HUDEP-2 (cell line): ENCODE measurements around the gene RBBP8NL.
"Not testable (repeated sequence)": the region's sequence is repeated elsewhere in the genome, so short reads cannot be mapped to it uniquely, and the experiment has no call there.

ENCODE experiments used
- DNase-seq, 76 experiments: peaks; one replicate each; lab custom pipeline; 2025; ENCODE audit not compliant: unreplicated experiment in 76 of 76; lab: John Stamatoyannopoulos, UW

RBBP8NL gene

GRCh38 chr20:62378215-62378614, 49.1 kb downstream of the RBBP8NL start:
- DNase-seq: no peak

- peak in 24 of 76 experiments; percentile 11 to 62 (median 33) for DNase-seq
These were observed 49.6 kb downstream of the RBBP8NL start for GRCh38 chr20:62377615-62378178.

- DNase-seq: no peak
These were observed 50.3 kb downstream of the RBBP8NL start for GRCh38 chr20:62377064-62377461.

DNA sequence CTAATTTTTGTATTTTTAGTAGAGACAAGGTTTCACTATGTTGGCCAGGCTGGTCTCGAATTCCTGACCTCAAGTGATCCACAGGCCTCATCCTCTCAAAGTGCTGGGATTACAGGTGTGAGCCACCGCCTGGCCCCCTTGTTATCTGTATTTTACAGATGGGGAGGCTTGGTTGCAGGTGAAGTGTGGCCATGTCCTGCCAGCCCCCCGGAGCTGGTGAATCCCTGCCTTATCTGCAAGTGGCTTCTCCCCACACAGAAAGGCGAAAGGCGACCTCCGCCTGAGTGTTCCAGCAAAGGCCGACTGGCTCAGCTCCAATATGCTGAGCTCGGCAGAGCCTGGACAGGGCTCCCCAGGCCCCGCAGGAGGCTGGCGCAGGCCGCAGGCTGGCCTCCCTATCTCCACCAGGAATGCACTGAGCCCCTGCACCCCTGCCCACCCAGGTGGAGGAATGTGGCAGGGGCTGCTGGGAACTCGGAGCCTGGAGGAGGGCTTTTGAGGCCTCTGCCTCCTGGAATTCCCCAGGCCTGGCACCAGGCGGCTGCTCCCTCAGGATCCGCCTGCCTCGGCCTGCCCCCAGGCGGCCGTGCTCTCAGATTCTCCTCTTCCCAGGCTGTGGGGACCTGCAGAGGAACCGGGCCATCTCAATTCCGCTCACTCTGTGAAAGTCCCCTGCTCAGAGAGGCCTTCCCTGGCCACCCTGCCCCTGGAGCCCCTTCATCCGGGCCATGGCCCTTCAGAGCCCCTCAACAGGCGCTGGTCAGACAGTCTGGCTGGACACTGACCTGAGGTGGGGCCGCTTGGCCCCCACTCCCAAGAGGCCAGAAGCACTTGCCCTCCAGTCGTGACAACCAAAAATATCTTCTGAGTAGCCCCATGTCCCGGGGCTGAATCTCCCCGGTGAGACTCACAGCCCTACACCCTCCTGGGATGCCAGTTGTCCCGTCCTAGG, 51.0 kb downstream of the RBBP8NL start:
- DNase-seq: no peak

DNA sequence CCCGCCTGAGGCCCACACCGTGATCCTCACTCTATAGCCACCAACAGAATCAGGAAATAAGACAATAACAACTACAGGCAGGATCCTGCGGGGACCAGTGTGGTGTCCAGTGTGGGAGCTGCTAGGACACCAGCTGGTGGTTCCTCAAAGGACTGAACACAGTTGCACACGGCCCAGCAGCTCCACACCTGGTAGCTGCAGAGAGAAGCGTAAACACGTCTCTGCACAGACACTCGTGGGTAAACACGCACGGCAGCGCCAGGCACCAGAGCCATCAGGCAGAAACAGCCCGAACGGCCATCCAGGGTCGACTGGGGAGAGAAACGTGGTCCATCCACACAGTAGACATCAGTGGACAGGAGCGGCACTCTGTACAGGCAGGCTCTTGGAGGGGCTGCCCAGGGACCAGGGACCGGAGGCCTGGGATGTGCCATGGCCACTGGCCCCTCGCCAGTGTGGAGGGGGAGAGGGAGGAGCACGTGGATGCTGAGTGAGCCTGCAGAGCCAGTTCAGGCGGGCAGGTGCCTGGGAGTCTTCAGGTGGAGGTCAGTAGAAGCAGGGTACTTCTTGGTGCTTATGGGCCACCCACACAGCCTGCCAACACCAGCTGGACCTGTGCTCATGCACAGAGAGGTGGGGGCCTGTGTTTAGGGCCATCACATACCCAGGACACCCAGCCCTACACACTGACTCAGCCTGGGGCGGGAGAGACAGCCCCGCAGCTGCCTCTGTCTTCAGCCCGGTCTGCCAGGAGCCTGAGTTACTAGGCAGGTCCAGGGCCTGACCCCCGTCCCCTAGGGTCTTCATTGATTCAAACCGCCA, 52.8 kb downstream of the RBBP8NL start:
- DNase-seq: no peak

- not testable (repeated sequence) for DNase-seq
These were observed 53.6 kb downstream of the RBBP8NL start for GRCh38 chr20:62373631-62374179.

DNA sequence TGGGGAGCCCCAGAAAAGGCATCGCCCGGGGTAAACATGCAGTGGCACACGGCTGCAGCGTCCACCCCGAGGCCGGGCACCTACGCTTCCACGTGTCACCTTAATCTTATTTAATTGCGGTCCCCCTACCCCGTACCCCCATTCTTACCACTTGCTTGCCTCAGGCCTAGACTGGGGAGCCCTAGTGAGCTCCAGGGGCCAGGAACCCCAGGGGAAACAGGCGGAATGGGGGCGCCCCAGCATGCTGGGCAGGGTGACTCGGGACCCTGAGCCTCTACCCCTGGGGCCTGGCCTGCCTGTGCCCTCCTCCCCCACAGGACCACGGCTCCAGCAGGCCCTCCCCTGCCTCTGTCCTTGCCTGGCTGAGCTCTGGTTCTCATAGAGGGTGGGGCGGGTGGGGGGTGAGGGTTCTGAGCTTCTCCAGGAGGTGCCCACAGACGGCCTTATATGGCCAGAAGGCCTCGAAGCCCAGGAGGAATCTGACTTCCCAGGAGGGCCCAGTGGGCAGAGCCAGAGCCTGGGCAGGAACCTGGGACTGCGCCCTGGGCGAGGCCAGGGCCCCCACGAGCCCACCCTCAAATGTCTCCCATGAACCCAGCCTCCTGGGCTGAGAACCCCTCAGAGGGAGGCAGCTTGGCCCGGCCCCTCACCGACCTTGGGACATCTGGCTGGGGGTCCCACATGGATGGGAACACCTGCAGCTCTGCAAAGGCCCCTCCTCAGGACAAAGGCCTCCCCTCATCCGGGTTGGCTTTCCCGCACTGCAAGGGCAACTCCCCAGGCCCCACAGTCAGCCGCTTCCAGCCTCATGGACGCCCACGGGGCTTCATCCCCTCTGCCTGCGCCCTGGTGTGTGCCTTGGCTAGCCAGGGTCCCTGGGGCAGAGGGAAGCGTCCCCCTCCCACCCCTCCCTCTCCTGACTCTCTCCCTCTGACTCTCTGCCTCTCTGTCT, 55.0 kb downstream of the RBBP8NL start:
- DNase-seq: no peak

GRCh38 chr20:62371588-62372041, 55.7 kb downstream of the RBBP8NL start:
- no peak for DNase-seq

- peak in 4 of 76 experiments; percentile 17 to 24 (median 21) for DNase-seq
These were observed 56.3 kb downstream of the RBBP8NL start for GRCh38 chr20:62370807-62371587.

DNA sequence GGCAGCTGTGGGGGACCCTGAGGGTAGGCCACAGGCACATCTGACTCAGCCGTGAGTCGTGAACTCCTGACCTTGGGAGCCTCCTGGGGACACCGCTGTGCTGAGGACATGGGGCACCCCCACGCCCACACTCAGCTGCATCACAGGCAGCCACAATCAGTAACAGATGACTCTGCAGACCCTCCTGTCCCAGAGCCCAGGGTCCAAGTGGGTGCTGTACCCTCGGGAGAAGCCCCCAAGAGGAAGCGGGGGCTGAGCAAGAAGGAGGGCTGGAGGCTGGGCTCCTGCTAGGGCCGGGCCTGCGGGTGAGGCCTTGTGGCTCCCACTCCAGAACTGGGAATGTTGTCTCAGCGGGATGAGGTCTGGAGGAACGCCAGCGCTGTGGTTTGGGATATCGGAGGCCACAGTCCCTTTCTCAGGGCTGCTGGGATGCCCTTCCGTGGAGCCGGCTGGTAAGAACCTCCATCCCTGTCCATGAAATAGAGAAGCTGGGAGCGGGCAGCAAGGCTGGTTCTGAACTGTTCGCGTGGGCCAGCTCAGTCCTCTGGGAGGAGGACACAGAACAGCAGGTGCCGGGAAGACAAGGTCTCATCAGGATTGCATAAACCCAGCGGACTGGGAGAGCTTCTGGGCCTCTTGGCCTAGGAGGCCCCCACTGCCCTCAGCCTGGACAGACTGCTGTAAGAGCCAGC, 57.1 kb downstream of the RBBP8NL start:
- DNase-seq: peak in 1 of 76 experiments; percentile 31

DNA sequence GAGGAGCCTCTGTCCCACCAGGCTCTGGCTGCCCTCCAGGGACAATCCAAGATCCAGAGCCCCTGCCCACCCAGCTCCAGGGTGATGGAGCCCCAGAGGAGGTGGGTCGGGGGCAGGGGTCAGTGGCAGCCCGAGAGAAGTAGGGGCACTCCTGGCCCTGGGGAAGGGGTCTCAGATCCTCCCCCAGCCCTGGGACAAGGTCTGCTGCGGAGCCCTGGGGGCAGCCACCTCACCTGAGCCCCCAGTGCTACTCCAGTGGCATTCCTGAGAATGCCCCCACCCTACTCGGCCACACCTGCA, 57.6 kb downstream of the RBBP8NL start:
- DNase-seq: no peak

DNA sequence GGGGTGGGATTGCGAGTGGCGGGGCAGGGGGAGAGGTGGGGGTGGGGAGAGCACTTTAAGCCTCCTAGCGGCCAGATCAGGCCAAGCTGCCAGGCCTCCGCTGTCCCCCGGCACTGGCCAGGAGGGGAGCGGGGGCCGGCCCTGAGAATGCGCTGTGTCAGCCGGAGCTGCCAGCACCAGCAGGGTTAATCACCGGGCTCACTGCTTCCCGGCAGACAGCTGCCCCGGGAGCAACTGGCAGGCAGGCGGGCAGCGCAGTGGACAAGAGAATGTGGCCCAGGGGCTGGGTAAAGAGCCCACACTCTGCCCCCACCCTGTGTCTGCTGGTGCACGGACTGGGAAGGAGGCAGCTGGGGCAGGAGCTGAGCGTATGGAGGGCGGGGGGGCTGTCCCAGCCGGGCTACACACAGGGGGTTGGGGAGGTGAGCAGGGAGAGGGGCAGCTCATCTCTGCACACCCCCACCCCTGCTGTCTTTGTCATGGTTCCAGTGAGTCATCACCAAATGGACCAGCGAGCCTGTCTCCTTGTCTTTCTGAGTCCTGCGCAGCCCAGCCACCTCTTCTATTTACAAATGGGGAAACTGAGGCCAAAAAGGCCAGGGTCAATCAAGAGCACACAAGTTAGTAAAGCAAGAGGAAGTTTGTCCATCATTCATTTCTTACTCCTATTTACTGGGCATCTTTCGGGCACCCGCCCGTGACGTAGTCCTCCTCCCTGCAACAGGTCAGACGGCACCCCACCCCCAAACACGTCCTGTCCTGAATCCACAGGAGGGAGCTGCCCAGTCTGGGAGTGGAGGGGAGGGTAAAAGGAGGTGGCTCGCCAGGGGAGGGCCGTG, 58.1 kb downstream of the RBBP8NL start:
- DNase-seq: peak in 2 of 76 experiments; percentile 11 to 31

- DNase-seq: no peak
These were observed 58.9 kb downstream of the RBBP8NL start for GRCh38 chr20:62368392-62368975.

- peak in 21 of 76 experiments; percentile 10 to 53 (median 27) for DNase-seq
These were observed 59.5 kb downstream of the RBBP8NL start for GRCh38 chr20:62367633-62368391.

GRCh38 chr20:62367136-62367632, 60.2 kb downstream of the RBBP8NL start, which contains the start of gene LAMA5:
Gene LAMA5, minus strand, starts transcription at chr20:62367312. Its CDS starts 67 bp downstream, at chr20:62367245.
- DNase-seq: peak in 14 of 76 experiments; percentile 15 to 57 (median 36)
